HG02973 (cell line): ENCODE results near the gene LINC00632.

Experiments used
- ATAC-seq: cut with Tn5 transposase; IDR thresholded peaks from one replicate; pipeline ENCODE4 v1.9.1; 2021; ENCODE audit warnings: moderate library complexity; ENCODE audit not compliant: unreplicated experiment

LINC00632 gene

DNA sequence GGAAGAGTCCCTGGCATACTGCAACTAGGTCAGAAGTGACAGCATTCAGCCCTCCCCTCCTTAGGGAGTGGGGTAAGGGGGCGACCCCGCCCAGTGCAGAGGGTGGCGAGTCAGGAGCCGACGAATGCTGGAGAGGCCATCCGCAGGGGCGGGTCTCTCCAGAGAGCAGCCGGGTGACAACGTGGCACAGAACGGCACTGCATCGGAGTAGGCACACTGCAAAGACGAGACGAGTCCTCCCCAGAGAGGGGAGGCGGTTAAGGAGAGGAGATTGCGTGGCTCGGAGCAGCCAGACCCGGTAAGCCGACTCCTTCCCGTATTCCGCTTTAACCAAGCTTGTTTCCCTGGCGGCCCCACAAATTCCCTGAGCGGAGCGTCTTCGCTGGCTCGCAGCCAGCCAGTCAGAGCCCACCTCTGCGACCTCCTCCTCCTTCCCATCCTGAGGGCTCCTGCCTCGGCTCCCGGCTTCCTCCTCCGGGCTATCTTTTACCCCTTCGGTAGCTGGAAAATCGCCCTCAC, 54.9 kb downstream of the LINC00632 start:
- ATAC-seq = no peak

DNA sequence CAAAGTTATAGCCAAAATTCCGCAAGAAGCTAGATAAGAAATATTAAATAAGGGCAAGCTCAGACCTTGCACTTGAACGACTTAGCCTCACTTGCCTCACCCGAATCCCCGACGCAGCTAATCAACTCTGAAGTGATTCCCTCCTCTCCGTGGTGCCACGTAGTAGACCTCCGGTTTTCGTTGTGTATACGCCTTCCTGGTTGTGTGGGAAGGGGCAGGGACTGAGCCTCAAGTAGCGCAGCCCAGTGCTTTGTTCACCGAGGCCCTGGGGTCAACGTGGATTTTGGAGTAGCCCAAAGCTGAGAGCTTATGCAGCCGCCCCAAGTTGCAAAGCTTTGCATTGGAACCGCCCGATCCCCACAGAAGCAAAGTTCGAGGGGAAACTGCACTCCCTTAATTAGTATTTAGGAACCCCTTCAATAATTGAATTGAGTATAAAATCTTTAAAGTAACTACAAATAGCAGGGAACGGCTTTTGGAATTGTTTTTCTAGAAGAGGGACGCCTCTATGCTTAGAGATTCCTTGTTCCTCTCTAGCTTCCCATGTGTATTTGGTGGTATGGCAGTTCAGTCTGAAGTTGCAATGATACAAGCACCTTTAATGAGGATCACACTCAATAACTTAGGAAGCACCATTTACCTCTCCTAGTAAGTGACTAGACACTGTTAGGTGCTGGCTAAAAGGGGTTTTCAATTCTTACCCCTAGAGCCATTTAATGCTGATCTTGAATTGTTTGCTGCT, 55.7 kb downstream of the LINC00632 start:
- no peak for ATAC-seq

DNA sequence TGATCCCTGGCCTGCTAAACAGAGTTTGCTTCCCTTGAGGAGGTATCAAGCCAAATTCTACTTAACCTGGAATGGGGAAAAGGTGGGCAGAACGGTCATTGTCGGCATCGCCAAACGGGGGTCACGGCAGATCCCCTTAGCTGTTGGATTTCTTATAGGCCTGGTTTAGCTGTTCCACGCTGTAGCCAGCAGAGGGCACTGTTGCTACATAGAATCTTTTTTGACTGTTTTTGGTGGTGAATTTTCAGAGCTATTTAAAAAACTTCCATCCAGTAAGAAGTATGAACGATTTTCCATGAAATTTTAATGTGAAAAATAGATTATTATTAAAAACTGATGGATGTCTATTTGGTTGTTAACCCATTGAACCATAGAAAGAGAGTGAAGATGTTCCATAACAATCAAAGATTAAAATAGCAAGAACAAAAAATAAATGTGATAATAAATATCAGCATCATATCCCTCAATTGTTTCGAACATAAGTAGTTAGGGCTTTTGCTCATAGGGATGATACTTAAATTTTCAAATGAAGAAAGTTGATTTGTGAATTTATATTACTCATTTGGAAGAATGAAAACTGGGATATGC, 56.6 kb downstream of the LINC00632 start:
- ATAC-seq = no peak

DNA sequence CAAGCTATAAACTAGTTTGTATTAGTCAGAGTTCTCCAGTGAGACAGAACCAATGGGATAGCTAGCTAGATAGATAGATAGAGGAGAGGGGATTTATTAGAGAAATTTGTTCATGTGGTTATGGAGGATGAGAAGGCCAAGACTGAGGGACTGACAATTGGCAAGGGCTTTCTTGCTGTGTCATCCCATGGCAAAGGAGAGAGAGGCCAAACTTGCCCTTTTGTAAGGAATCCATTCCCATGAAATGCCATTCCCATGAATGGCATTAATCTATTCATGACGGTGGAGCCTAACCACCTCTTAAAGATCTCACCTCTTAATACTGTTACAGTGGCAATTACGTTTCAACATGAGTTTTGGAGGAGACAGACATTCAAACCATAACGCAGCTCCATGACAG, 58.1 kb downstream of the LINC00632 start:
- no peak for ATAC-seq

DNA sequence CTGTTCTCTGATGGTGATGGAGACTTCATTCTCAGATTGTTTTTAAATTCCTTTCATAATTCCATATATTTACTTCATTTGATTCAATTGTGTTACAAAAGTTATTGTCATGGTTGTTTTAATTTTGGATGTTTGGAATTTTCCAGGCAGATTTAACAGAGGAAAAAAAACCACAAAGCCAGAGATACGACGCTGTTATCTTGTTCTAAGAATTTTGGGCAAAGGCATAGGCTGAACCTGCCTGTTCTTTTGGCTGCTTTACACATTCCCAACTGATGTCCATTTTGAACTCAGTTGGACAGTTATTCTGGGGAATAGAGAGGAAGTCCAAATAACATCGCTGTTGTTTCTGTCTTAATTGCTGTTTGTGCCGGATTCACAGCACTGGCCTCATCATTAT, 65.7 kb downstream of the LINC00632 start:
- ATAC-seq = no peak

DNA sequence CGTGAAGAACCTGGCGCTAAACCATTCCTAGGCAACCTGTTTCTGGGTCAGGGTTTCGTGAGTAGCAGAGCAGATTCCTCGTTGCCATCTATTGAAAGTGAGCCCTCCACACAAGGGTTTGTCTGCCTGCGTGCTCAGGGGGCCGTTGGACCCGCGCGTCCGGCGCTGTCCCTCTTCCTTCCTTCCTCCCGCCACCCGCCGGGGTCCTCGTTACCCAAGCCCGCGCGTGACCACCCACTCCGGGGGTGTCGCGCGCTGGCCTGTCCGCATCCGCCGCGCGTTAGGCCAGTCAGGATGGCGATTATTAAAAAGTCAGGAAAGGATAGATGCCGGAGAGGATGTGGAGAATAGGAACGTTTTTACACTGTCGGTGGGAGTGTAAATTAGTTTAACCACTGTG, 66.8 kb downstream of the LINC00632 start:
- ATAC-seq = no peak

DNA sequence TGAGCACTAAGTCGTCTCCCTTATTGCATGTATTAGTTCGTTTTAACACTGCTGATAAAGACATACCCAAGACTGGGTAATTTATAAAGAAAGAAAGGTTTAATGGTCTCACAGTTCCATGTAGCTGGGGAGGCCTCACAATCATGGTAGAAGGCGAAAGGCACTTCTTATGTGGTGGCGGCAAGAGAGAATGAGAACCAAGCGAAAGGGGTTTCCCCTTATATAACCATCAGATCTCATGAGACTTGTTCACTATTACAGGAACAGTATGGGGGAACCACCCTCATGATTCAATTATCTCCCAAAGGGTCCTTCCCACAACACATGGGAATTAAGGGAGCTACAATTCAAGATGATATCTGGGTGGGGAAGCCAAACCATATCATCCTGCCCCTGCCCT, 85.1 kb downstream of the LINC00632 start:
- ATAC-seq = no peak

DNA sequence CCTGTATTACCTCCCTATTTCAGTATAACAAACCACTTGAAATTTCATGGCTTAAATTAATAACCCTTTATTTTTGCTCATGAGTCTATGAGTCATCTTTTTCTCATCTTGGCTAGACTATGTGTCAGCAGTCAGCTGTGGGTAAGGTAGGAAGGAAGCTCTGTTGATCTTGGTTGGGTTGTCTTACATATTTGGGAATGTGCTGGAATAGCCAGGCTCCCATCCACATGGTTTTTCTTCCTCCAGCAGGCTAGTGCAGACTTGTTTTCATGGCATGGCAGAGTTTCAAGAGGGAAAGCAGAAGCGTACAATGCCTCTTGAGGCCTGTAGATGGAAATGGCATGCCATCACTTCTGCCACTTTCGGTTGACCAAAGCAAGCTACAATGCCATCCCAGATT, 89.7 kb downstream of the LINC00632 start:
- ATAC-seq = no peak

DNA sequence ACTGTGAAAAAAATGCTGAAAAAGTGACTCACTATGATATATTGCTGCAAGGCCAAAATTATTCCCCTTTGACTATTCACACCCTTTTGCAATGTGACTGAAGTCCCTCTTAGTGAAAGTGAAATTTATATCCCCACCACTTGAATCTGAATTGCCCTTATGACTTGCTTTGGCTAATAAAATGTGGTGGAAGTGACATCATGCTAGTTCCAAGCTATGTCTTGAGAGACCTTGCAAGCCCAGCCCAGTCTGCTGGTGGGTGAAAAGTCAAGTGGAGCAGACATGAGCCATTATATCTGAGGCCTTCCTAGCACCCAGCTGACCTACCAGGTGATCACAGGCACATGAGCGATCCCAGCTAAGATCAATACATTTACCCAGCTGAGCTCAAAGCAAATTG, 94.7 kb downstream of the LINC00632 start:
- ATAC-seq = no peak

DNA sequence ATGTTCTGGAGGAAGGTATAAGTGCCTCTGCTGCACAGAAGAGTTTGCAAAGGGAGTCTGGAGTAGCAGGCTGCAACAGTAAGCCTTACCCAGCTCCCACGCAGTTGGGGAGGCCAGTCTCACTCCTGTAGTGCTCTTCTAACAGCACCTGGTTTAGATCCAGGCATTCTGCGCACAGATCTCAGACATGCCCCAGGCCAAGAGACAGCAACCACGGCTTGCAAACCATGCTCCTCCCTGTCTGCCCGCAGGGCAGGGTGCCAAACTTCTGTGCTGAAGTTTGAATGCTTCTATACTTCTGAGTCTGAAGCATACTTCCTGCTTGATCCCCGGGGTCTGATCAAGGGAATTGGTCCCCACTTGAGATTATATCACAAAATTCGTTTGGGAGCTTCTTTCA, 106.3 kb downstream of the LINC00632 start:
- ATAC-seq = no peak

DNA sequence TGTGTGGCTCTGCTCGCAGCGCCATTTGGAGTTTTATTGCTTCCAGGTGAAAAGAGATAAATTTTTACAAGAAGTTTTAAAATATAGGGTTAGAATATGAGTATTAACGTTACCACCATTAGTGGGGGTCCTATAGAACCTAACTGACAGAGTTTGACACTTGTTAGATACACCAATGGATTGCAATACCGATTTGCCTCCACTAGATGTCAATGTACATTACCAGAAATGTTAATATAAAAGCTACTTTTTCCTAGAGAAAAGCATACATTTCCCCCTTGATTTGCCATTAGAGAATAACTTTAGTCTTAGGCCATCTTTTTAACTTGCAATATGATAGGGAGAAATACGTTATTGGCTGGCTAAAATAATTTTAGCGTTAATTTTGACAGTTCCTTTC, 108.4 kb downstream of the LINC00632 start:
- no peak for ATAC-seq

DNA sequence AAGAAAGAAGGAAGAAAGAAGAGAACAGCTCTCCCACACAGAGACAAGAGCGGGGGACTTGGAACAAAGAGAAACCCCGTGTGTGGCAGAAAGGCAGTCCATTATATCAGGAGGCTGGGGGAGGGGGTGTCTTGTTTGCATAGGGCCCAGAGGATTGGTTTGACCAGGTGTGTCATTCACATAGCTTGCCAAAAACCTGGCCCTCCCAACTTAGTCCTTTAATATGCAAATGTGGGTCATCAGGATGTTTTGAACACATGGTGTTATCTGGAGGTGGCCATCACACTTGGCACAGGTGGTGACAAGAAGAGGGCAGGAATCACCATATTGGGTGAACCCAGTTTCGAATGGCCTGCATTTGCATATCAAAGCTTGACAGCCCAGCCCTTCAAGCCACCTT, 111.7 kb downstream of the LINC00632 start:
- ATAC-seq = no peak

DNA sequence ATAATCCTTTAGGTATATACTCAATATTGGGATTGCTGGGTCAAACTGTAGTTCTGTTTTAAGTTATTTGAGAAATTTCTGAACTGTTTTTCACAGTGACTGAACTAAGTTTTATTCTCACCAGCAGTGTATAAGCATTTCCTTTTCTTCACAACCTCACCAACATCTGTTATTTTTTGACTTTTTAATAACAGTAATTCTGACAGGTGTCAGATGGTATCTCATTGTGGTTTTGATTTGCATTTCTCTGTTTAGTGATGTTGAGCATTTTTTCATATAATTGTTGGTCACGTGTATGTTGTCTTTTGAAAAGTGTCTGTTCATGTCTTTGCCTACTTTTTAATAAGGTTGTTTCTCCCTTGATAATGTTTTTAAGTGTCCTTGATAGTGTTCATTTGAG, 112.6 kb downstream of the LINC00632 start:
- ATAC-seq = no peak

DNA sequence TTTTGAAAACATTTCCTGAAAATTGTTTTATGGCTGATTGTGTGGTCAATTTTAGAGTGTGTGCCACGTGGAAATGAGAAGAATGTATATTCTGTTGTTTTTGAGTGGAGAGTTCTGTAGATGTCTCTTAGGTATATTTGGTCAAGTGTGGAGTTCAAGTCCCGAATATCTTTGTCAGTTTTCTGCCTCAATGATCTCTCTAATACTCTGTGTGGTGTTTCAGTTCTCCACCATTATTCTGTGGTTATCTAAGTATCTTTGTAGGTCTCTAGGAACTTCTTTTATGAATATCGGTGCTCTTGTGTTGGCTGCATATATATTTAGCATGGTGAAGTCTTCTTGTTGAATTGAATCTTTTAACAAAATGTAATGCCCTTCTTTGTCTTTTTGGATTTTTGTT, 113.3 kb downstream of the LINC00632 start:
- ATAC-seq = no peak

DNA sequence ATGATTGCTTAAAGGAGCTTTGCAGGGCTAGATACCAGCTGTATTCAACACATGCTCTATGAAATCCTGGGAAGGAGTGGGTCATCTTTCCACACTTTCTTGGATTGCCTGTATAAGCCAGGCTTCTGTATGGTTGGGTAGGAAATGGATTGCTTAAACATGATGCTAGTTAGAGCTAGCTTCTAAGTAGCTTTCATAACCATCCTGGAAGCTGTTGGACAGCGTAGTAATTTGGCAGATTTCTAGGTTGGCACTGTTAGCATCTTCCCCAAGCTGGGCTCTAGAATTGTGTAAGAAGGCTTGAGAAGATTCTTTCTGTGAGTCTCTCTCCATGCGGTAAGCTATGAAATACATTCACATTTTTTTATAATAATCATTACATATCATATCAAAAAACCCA, 127.3 kb downstream of the LINC00632 start:
- ATAC-seq = no peak
